ENCODE results near the gene KCNIP4.

Gene KCNIP4

DNA sequence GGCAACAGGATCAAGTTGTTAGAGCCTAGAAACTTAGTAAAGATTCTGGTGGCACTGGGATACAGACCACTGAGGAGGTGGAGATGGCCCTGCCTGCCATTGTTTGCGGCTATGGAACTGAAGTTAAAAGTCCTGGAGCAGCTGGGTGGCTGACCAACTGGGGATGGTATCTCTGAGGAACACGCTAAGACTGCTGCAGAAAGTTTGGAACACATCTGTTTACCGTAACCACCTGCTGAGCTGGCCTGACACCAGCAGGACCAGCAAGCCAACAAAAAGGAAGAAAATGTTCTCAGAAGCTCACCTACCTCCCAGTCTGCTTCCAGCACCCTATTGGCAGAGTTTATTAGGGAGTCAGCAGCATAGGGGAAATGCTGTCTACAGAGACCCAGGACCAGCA lies 1265.7 kb downstream of the KCNIP4 start:
- Histone ChIP-seq H3K4me3 (ENCODE audit: insufficient read length, low read depth) (no peak overlapping the region), H3K27me3 (ENCODE audit: insufficient read depth, insufficient read length) (no peaks in the 10 kb centered on the region), H3K9me3 (ENCODE audit: insufficient read depth, low read length) (no peaks in the 10 kb centered on the region), H3K4me1 (ENCODE audit: insufficient read depth, insufficient read length) (no peaks in the 10 kb centered on the region), H3K36me3 (ENCODE audit: insufficient read depth, insufficient read length, low read length) (no peaks in the 10 kb centered on the region), H3K9ac (ENCODE audit: insufficient read length, low read depth) (no peak overlapping the region)
- TF ChIP-seq SUZ12 (IDR thresholded peaks at IDR 0.05; ENCODE audit: extremely low read depth, insufficient read depth, insufficient read length) (no peak), YY1 (IDR thresholded peaks at IDR 0.05; ENCODE audit: insufficient read depth, insufficient read length) (no peak), ZNF274 (IDR thresholded peaks at IDR 0.05; ENCODE audit: low read depth, low read length) (no peak)
- no peak for DNase-seq (ENCODE audit: low read depth, low spot score)

DNA sequence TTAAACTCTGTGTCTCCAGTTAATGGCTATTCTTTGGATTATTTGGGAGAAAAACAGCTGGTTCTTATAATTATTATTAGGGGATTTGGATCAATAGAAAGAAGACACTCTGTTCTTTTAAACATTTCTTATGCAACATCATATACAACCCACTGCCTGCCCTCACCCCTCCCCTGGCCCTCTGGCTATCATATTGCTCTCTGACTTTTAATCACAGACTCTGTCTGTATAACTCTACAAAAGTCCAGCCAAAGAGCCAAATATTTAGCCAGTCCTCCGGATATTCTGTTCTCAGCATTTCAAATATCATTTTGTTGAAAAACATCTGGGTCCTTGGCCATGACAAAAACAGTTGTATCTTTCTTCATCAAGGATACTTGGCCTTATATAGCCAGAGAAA lies 1267.3 kb downstream of the KCNIP4 start:
- H3K4me3 ChIP-seq (ENCODE audit: insufficient read length, low read depth) = no peak overlapping the region
- no peaks in the 10 kb centered on the region for H3K36me3 ChIP-seq (ENCODE audit: insufficient read depth, insufficient read length, low read length)
- H3K9me3 ChIP-seq (ENCODE audit: insufficient read depth, low read length) = no peaks in the 10 kb centered on the region
- no peaks in the 10 kb centered on the region for H3K27me3 ChIP-seq (ENCODE audit: insufficient read depth, insufficient read length)
- H3K4me1 ChIP-seq (ENCODE audit: insufficient read depth, insufficient read length) = no peaks in the 10 kb centered on the region
- no peak for DNase-seq (ENCODE audit: low read depth, low spot score)
- no peak overlapping the region for H3K9ac ChIP-seq (ENCODE audit: insufficient read length, low read depth)
- TF ChIP-seq YY1 (IDR thresholded peaks at IDR 0.05; ENCODE audit: insufficient read depth, insufficient read length) (no peak), ZNF274 (IDR thresholded peaks at IDR 0.05; ENCODE audit: low read depth, low read length) (no peak), SUZ12 (IDR thresholded peaks at IDR 0.05; ENCODE audit: extremely low read depth, insufficient read depth, insufficient read length) (no peak)

DNA sequence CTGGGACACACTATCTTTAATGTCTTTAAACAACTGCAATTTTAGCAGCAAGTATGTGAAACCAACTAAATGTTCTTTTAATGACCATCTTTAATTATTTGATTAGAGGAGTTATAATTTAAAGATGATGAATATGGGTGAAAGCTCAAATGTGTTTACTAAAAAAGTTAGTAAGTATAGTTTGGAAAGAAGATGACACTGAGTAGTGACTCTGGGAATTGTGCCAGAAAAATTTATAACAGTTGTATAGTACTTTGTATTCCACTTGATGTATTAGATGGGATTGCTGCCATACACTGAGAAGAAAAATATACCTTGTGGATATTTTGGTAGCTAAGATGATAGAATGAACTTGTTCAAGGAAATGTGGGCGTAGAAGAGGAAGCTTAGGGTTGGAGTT lies 1267.8 kb downstream of the KCNIP4 start:
- no peaks in the 10 kb centered on the region for H3K27me3 ChIP-seq (ENCODE audit: insufficient read depth, insufficient read length)
- H3K36me3 ChIP-seq (ENCODE audit: insufficient read depth, insufficient read length, low read length) = no peaks in the 10 kb centered on the region
- no peak overlapping the region for H3K4me3 ChIP-seq (ENCODE audit: insufficient read length, low read depth)
- no peaks in the 10 kb centered on the region for H3K9me3 ChIP-seq (ENCODE audit: insufficient read depth, low read length)
- DNase-seq (ENCODE audit: low read depth, low spot score) = no peak
- H3K9ac ChIP-seq (ENCODE audit: insufficient read length, low read depth) = no peak overlapping the region
- TF ChIP-seq SUZ12 (IDR thresholded peaks at IDR 0.05; ENCODE audit: extremely low read depth, insufficient read depth, insufficient read length) = no peak
- TF ChIP-seq YY1 (IDR thresholded peaks at IDR 0.05; ENCODE audit: insufficient read depth, insufficient read length) = no peak
- no peak for TF ChIP-seq ZNF274 (IDR thresholded peaks at IDR 0.05; ENCODE audit: low read depth, low read length)
- no peaks in the 10 kb centered on the region for H3K4me1 ChIP-seq (ENCODE audit: insufficient read depth, insufficient read length)

DNA sequence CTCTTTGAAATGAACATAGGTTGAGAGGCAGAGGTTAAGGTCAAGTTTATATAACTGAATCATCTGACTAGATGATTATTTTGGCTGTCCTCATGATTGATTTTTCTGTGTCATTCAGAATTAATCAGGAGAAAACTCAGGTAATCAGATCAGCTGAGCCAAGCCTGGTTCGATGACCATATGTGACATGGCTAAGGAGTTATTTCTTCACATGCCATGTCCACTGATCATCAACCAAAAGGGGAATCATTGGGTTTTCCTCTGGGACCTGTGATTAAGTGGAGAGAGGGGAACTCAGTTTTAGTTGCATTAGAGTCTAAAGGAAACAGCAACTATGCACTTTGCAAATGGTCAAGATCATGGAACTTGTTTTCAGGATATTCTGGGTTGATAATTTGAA lies 1268.6 kb downstream of the KCNIP4 start:
- Histone ChIP-seq H3K4me1 (ENCODE audit: insufficient read depth, insufficient read length) (no peaks in the 10 kb centered on the region), H3K9ac (ENCODE audit: insufficient read length, low read depth) (no peak overlapping the region), H3K36me3 (ENCODE audit: insufficient read depth, insufficient read length, low read length) (no peaks in the 10 kb centered on the region), H3K27me3 (ENCODE audit: insufficient read depth, insufficient read length) (no peaks in the 10 kb centered on the region), H3K4me3 (ENCODE audit: insufficient read length, low read depth) (no peak overlapping the region), H3K9me3 (ENCODE audit: insufficient read depth, low read length) (no peaks in the 10 kb centered on the region)
- TF ChIP-seq YY1 (IDR thresholded peaks at IDR 0.05; ENCODE audit: insufficient read depth, insufficient read length) (no peak), ZNF274 (IDR thresholded peaks at IDR 0.05; ENCODE audit: low read depth, low read length) (no peak), SUZ12 (IDR thresholded peaks at IDR 0.05; ENCODE audit: extremely low read depth, insufficient read depth, insufficient read length) (no peak)
- no peak for DNase-seq (ENCODE audit: low read depth, low spot score)
